ENCODE measurements around the gene EHD4.

Gene EHD4

DNA sequence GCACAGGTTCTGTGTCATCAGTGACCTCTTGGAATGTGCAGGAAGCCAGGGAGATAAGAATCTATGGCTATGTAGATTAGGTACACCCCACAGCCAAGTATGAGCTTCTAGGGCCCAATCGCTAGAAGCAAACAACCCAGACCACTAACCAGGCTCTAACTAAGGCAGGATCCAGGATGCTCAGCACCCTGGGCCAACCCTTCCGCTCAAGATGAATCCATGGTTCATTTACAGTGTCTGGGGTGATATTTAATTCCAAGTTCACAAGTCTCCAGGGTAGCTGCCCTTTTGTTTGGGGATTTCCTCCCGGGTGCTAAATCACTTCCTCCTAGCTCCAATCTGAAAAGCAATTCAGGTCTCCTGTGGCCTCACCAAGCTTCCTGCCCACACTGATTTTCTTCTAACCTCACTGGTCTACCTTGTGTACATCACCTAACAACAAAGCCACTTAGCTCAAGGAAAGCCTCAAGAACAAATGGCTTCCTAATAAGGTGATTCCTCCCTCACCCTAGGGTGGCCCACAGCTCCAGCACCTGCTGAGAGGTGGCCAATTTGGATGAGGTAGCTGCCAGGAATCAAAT, 2.4 kb downstream of the EHD4 start:
- no peak overlapping the region for H3K27ac ChIP-seq

DNA sequence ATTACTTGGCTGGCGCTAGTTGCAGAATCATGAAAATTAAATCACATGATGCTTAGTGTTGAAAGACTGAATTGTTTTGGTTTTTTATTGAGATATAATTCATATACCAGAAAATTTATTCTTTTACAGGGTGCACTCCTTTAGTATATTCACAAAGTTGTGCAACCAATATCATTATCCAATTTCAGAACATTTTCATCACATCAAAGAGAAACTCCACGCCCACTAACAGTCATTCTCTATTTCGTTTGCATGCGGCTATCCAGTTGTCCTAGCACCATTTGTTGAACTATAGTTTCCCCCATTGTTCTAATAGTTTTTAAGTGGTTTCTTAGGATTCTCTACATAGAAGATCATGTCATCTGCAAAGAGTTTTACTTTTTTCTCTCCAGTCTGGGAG, 3.7 kb downstream of the EHD4 start:
- no peak overlapping the region for H3K27ac ChIP-seq
- TF ChIP-seq, protein P1, sequence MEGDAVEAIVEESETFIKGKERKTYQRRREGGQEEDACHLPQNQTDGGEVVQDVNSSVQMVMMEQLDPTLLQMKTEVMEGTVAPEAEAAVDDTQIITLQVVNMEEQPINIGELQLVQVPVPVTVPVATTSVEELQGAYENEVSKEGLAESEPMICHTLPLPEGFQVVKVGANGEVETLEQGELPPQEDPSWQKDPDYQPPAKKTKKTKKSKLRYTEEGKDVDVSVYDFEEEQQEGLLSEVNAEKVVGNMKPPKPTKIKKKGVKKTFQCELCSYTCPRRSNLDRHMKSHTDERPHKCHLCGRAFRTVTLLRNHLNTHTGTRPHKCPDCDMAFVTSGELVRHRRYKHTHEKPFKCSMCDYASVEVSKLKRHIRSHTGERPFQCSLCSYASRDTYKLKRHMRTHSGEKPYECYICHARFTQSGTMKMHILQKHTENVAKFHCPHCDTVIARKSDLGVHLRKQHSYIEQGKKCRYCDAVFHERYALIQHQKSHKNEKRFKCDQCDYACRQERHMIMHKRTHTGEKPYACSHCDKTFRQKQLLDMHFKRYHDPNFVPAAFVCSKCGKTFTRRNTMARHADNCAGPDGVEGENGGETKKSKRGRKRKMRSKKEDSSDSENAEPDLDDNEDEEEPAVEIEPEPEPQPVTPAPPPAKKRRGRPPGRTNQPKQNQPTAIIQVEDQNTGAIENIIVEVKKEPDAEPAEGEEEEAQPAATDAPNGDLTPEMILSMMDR (conservative IDR thresholded peaks at IDR 0.05): no peak

More for the DNA sequence above, 2.4 kb downstream of the EHD4 start:
- TF ChIP-seq, protein P1 (conservative IDR thresholded peaks at IDR 0.05): no peak

- H3K27ac ChIP-seq: no peak overlapping the region
- TF ChIP-seq, protein P1 (conservative IDR thresholded peaks at IDR 0.05): no peak
Measured at GRCh38 chr15:41967506-41968206, 4.7 kb downstream of the EHD4 start.

DNA sequence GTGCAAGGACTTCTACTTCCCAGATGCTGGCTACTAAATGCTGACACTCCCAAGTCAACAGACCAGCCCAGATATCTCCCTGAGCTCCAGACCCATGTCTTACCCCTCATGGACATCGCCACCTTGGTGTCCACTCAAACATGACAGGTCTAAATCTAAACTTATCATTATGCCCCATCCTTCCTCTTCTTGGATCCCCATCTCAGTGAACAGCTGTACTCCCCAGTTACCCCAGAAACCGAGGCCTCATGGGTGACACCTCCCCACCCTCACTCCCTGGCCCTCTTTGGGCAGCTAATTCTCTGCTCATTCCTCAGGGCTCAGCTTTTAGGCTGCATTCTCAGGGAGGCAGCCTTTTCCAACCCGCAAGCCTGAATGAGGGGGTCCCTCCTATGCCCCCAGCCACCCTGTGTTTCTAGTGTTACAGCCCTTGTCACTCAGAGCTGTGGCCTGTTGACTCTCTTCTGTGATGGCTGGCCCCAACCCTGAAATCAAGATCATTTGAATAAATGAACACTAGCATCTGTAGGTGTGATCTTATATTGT, 5.4 kb downstream of the EHD4 start:
- H3K27ac ChIP-seq: no peak overlapping the region

DNA sequence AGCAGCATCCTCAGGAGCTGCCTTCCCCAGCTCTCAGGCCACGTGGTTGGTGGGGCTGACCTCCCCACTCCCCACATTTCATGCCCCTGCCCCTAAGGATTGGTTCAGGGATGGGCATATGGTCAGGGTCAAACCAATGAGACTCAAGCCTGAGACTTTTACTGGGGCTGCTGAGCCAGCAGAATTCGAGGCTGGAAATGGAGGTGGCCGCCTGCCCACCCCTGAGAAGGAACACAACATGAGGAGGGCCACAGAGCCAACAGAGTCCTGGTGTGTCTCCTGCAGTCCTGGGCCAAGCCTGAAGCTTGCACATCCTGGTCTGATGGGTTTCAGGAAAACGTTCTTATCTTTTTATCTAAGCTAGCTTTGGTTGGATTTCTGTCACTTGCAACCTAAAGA, 5.9 kb downstream of the EHD4 start:
- H3K27ac ChIP-seq: no peak overlapping the region
- TF ChIP-seq, protein P1 (conservative IDR thresholded peaks at IDR 0.05): no peak

More for the DNA sequence above, 5.4 kb downstream of the EHD4 start:
- TF ChIP-seq, protein P1 (conservative IDR thresholded peaks at IDR 0.05): no peak

DNA sequence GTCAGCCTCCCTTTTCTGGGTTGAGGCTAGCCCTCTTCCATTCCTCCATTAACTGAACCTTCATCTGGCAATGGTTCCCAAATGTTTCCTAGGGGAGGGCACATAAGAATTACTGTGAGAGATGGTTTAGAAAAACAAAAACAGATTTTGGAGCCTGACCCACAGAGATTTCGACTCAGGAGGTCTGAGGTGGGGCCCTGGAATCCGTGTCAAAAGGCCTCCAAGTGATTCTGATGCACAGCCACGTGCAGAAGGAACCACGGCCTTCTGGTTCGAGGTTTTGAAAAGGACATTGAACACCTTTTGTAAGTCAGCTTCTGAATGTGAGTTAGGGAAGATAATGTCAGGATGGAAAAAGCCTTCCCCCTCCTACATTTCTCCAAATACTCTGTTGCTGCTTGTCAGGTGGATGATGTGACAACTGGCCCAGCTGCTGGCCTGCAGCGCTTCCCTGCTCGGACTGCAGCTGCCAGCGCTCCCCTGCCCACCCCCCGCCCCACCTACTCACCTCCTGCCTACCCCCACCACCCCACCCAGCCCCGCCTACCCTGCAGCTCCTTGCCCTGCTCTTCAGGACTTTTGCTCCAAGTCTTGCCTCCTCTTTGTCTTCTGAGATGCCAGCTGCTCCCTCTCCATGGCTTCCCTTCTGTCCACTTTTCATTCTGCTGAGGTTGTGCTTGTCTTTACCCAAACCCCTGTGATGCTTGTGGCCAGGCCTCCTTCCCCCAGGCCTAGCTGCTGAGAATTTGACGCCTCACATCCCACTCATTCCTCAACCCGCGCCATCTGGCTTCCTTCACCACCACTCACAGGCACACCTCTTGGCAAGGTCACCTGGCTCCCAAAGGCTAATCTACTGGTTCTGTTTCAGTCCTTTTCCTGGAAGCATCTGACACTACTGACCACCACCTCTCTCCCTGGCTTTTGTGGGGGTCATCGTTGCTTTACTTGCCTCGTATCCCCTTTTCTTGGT, 6.6 kb downstream of the EHD4 start:
- no peak overlapping the region for H3K27ac ChIP-seq
- TF ChIP-seq, protein P1 (conservative IDR thresholded peaks at IDR 0.05): no peak
